Vagina (tissue), 2 donors: Measurements from ENCODE around the gene NOVA2.

Experiments used
- POLR2A ChIP-seq, 2 donors: fragments of 450-650 bp; IDR thresholded peaks; one replicate each; pipeline ENCODE4 v1.6.1; 2017; ENCODE audit warnings: antibody characterized with exemption in 2 of 2, mild to moderate bottlenecking in 2 of 2, moderate library complexity in 2 of 2
- TF ChIP-seq, protein P1 (sequence below), 3 experiments: fragments of 450-650 bp in 2 of 3; fragments of 200-600 bp in 1 of 3; sonication (generic) in 1 of 3; IDR thresholded peaks; one replicate each; pipeline ENCODE4 v1.5.1; 2017 to 2019; ENCODE audit warnings: antibody characterized with exemption in 3 of 3, mild to moderate bottlenecking in 2 of 3, moderate library complexity in 2 of 3

DNA sequence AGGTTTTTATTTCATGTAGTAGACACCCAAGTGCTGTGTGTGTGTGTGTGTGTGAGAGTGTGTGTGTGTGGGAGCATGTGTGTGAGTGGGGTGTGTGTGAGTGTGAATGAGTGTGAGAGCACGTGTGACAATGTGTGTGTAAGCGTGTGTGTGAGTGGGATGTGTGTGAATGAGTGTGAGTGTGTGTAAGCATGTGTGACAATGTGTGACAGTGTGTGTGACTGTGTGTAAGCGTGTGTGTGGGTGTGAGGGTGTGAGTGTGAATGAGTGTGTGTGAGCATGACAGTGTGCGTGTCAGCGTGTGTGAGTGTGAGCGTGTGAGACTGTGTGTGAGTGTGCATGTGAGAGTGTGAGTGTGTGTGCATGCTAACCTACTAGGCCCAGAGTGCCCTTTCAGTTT lies 15.3 kb downstream of the NOVA2 start:
- TF ChIP-seq, protein P1, sequence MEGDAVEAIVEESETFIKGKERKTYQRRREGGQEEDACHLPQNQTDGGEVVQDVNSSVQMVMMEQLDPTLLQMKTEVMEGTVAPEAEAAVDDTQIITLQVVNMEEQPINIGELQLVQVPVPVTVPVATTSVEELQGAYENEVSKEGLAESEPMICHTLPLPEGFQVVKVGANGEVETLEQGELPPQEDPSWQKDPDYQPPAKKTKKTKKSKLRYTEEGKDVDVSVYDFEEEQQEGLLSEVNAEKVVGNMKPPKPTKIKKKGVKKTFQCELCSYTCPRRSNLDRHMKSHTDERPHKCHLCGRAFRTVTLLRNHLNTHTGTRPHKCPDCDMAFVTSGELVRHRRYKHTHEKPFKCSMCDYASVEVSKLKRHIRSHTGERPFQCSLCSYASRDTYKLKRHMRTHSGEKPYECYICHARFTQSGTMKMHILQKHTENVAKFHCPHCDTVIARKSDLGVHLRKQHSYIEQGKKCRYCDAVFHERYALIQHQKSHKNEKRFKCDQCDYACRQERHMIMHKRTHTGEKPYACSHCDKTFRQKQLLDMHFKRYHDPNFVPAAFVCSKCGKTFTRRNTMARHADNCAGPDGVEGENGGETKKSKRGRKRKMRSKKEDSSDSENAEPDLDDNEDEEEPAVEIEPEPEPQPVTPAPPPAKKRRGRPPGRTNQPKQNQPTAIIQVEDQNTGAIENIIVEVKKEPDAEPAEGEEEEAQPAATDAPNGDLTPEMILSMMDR (IDR thresholded peaks at IDR 0.05), result no peak
- TF ChIP-seq POLR2A (IDR thresholded peaks at IDR 0.05), result no peak
